ENCODE measurements around the gene DNAI4.

- TF ChIP-seq, protein P1, sequence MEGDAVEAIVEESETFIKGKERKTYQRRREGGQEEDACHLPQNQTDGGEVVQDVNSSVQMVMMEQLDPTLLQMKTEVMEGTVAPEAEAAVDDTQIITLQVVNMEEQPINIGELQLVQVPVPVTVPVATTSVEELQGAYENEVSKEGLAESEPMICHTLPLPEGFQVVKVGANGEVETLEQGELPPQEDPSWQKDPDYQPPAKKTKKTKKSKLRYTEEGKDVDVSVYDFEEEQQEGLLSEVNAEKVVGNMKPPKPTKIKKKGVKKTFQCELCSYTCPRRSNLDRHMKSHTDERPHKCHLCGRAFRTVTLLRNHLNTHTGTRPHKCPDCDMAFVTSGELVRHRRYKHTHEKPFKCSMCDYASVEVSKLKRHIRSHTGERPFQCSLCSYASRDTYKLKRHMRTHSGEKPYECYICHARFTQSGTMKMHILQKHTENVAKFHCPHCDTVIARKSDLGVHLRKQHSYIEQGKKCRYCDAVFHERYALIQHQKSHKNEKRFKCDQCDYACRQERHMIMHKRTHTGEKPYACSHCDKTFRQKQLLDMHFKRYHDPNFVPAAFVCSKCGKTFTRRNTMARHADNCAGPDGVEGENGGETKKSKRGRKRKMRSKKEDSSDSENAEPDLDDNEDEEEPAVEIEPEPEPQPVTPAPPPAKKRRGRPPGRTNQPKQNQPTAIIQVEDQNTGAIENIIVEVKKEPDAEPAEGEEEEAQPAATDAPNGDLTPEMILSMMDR (optimal IDR thresholded peaks at IDR 0.05 in 1 of 3, IDR thresholded peaks at IDR 0.05 in 1 of 3, conservative IDR thresholded peaks at IDR 0.05 in 1 of 3; ENCODE audit: extremely low read depth in 1 of 3, insufficient read depth in 2 of 3, low read length in 3 of 3) = no peak
- no peak for TF ChIP-seq EZH2 (IDR thresholded peaks at IDR 0.05; ENCODE audit: low read length)
Measured at GRCh38 chr1:66788231-66788939, 136.3 kb downstream of the DNAI4 start.
